ENCODE data around the gene PPP4R4.

The PPP4R4 gene

DNA sequence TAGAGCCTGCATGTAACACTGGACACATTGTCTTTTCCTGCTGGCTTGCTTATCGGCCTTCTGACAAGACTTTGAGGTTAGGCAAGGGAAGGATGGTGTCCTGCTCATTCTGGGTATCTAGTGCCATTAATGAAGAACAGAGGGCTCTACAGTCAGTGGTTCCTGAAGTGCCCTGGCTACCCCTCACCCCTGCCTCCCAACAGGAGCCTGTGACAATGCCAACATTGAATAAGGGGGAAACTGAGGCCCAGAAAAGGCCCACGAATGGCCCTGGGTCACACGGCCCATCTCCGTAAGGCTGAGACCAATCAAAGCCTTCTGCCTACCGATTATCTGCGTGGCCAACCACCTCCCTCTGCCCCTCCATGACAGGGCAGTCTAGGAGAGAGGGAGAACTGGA is 46.8 kb upstream of the PPP4R4 start:
- DNase-seq: no peak
- no peak overlapping the region for H3K27ac ChIP-seq (ENCODE audit: insufficient read depth in 1 of 2, low read depth in 1 of 2, low read length in 2 of 2, poor library complexity in 1 of 2, severe bottlenecking in 2 of 2)
- H3K4me3 ChIP-seq (ENCODE audit: control insufficient read depth in 1 of 7, extremely low read depth in 1 of 7, insufficient read depth in 4 of 7, low read depth in 2 of 7, low read length in 6 of 7): no peak overlapping the region
- H3K36me3 ChIP-seq (ENCODE audit: control insufficient read depth in 4 of 4, insufficient read depth in 4 of 4, low read length in 3 of 4): peaks cover 0 to 2% (median 0%) of the 10 kb centered on the region in 4 experiments
- whole genome bisulfite sequencing (ENCODE audit: insufficient coverage): 99% methylated on average over 6 of the region's 6 CpGs
- H3K27me3 ChIP-seq (replicated peaks in 2 of 5; ENCODE audit: control insufficient read depth in 4 of 5, insufficient read depth in 5 of 5, low read length in 4 of 5): peaks cover 0 to 6% (median 0%) of the 10 kb centered on the region in 5 experiments
- ChIA-PET CTCF (interaction anchor here (0.8 to 2.8 kb wide), 4 partner anchors 9 to 358 kb away, joined by 3 to 16 read pairs (median 4); no protein-coding TSS in a partner anchor), POLR2A (no interaction called here)
- H3K9me3 ChIP-seq (ENCODE audit: control extremely low read depth in 1 of 5, control insufficient read depth in 4 of 5, insufficient read depth in 2 of 5, low read depth in 1 of 5, low read length in 4 of 5): no peaks in the 10 kb centered on the region
- peaks cover 0 to 16% (median 14%) of the 10 kb centered on the region in 4 experiments for H3K4me1 ChIP-seq (ENCODE audit: control extremely low read depth in 1 of 4, control insufficient read depth in 4 of 4, insufficient read depth in 4 of 4, low read length in 3 of 4)

DNA sequence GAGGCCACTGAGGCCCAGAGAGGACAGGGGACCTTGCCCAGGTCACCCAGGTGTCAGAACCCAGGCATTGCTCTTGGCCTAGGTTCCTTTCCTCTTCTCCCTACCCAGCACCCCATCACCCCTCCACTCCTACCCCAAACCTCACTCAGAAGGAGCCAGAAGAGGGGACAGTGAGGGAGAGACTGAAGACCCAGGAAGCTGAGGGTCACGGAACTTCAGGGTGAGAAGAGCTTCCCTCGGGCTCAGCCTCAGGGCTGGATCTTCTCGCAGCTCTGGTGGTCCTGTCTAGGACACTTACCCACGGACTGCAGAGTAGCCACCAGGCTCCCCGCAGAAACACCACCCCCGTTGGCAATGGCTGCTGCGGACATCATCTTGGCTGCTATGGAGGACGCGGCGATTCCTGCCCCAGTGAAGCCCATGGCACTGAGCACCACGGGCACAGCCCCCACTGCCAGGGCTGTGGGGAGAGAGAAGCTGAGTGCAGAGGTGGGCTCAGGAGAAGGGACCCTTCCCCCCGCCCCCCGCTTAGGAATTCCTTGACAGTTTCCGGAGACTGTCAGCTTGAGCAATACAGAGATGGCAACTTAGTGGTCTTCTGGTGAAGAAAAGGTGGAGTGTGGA is 45.8 kb upstream of the PPP4R4 start:
- Histone ChIP-seq H3K4me1 (ENCODE audit: control extremely low read depth in 1 of 4, control insufficient read depth in 4 of 4, insufficient read depth in 4 of 4, low read length in 3 of 4) (peaks cover 0 to 16% (median 14%) of the 10 kb centered on the region in 4 experiments), H3K4me3 (ENCODE audit: control insufficient read depth in 1 of 7, extremely low read depth in 1 of 7, insufficient read depth in 4 of 7, low read depth in 2 of 7, low read length in 6 of 7) (peak overlapping the region in 1 of 7 experiments; percentile 82), H3K27ac (ENCODE audit: insufficient read depth in 1 of 2, low read depth in 1 of 2, low read length in 2 of 2, poor library complexity in 1 of 2, severe bottlenecking in 2 of 2) (no peak overlapping the region), H3K27me3 (replicated peaks in 2 of 5; ENCODE audit: control insufficient read depth in 4 of 5, insufficient read depth in 5 of 5, low read length in 4 of 5) (peaks cover 0 to 6% (median 0%) of the 10 kb centered on the region in 5 experiments), H3K36me3 (ENCODE audit: control insufficient read depth in 4 of 4, insufficient read depth in 4 of 4, low read length in 3 of 4) (peaks cover 0 to 2% (median 0%) of the 10 kb centered on the region in 4 experiments), H3K9me3 (ENCODE audit: control extremely low read depth in 1 of 5, control insufficient read depth in 4 of 5, insufficient read depth in 2 of 5, low read depth in 1 of 5, low read length in 4 of 5) (no peaks in the 10 kb centered on the region)
- ChIA-PET POLR2A (no interaction called here), CTCF (interaction anchor here (0.8 to 2.8 kb wide), 9 partner anchors 10 to 358 kb away, joined by 3 to 16 read pairs (median 4); no protein-coding TSS in a partner anchor)
- DNase-seq: no peak
- 98% methylated on average over 14 of the region's 14 CpGs for WGBS (ENCODE audit: insufficient coverage)

DNA sequence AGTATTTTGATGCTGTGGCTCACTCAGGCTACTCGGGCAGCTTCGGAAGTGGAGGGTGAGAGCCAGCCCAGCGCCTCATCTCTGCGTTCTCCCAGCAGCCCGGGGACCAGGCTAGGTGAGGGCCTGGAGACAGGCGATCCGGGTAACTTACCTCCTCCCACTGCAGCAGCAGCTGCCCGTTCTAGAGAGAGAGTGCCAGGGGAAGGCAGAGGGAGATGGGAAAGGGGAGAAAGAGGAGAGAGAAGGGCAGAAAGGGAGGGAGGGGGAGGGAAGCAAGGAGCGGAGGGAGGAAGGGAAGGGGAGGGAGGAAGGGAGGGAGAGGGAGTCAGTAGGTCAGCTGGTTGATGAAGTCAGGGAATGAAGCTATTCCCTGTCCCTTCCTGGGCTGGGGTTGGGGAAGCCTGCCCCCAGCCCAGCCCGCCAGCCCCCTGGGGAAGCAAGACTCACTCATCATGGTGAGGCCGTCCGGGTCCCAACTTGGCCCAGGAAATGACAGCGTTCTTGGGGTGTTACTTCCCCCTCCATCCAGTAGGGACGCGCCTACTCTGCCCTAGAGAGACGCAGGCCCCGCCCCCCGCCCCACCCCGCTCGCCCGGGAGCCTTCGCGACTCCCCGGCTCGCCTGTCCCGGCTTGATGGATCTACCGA is 44.9 kb upstream of the PPP4R4 start, which contains the start of gene IFI27L2:
TSS of gene IFI27L2 (minus strand) at position 494 of the 647 bp plus-strand sequence. CDS start at position 454, 40 bp downstream.
- 3% methylated on average over 13 of the region's 27 CpGs for WGBS (ENCODE audit: insufficient coverage)
- H3K27ac ChIP-seq (ENCODE audit: insufficient read depth in 1 of 2, low read depth in 1 of 2, low read length in 2 of 2, poor library complexity in 1 of 2, severe bottlenecking in 2 of 2): peak within 1 kb of the TSS in 1 of 2 experiments; percentile 25
- H3K4me1 ChIP-seq (ENCODE audit: control extremely low read depth in 1 of 4, control insufficient read depth in 4 of 4, insufficient read depth in 4 of 4, low read length in 3 of 4): peaks cover 0 to 16% (median 14%) of the 10 kb centered on the region in 4 experiments

DNA sequence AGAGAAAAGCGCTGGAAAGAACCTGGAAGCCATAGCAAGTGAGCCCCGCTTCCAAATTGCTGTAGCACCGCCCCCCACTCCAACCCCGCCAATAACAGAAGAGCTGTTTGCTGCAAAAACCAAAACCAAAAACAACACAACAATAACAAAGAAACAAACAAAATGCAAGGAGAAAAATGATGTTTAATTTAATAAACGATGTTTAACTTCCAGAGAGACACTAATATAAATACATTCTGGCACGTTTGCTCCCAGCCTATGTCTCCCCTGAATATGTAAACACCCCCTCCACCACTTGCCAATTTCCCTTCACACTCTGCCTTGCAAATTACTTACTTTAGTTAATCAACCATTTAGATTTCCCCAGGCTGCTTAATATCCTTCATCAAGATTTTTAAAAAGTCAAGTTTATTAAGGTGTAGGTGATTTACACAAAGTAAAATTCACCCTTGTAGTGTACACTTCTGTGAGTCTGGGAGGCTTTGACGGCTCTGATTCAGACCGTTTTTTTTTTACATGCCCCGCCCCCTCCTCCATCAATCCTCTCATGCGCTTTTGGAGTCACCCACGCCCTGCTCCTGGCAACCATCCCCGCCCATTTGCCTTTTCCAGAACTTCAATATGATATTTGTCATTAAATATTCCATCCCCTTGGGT is 44.2 kb upstream of the PPP4R4 start:
- peaks cover 0 to 6% (median 0%) of the 10 kb centered on the region in 5 experiments for H3K27me3 ChIP-seq (replicated peaks in 2 of 5; ENCODE audit: control insufficient read depth in 4 of 5, insufficient read depth in 5 of 5, low read length in 4 of 5)
- DNase-seq: peak; percentile 47 to 62 (median 61)

More for the DNA sequence above, 44.9 kb upstream of the PPP4R4 start, which contains the start of gene IFI27L2:
- ChIA-PET CTCF (interaction anchor here (0.8 to 2.8 kb wide), 7 partner anchors 9 to 357 kb away, joined by 3 to 16 read pairs (median 4); no protein-coding TSS in a partner anchor), POLR2A (no interaction called here)
- Histone ChIP-seq H3K36me3 (ENCODE audit: control insufficient read depth in 4 of 4, insufficient read depth in 4 of 4, low read length in 3 of 4) (peaks cover 0 to 2% (median 0%) of the 10 kb centered on the region in 4 experiments), H3K9me3 (ENCODE audit: control extremely low read depth in 1 of 5, control insufficient read depth in 4 of 5, insufficient read depth in 2 of 5, low read depth in 1 of 5, low read length in 4 of 5) (no peaks in the 10 kb centered on the region), H3K27me3 (replicated peaks in 2 of 5; ENCODE audit: control insufficient read depth in 4 of 5, insufficient read depth in 5 of 5, low read length in 4 of 5) (peaks cover 0 to 6% (median 0%) of the 10 kb centered on the region in 5 experiments), H3K4me3 (ENCODE audit: control insufficient read depth in 1 of 7, extremely low read depth in 1 of 7, insufficient read depth in 4 of 7, low read depth in 2 of 7, low read length in 6 of 7) (peak within 1 kb of the TSS; percentile 9 to 87 (median 64))
- peak; percentile 61 to 78 (median 72) for DNase-seq

DNA sequence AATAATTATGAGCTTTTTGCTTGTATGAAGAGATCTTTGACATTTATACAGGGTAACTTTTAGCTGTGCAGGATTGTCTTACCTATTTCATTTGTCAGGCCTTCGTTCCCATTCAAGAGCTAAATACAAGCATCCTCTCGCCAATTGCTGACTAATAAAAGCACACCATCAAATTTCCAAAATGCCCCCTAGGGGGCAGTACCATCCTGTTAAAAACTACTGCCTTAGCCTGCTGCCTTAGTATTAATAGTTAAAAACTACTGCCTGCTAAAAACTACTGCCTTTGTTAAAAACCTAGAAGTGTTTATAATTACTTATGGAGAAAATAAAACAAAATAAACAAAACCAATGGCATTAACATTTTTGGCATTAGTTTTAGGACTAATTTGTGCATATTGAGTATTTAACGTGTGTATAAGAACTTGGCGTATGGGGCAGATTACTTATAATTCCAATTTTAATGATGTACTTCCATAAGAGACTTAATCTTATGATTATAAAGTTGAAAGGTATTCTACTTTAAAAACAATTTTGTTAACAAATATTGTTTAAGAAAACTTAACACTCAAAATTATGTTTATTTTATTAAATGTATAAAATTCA is 41.7 kb upstream of the PPP4R4 start:
- DNase-seq: peak; percentile 79 to 90 (median 83)
- H3K27me3 ChIP-seq (replicated peaks in 2 of 5; ENCODE audit: control insufficient read depth in 4 of 5, insufficient read depth in 5 of 5, low read length in 4 of 5): peaks cover 0 to 6% (median 0%) of the 10 kb centered on the region in 5 experiments
- WGBS (ENCODE audit: insufficient coverage): 0% methylated on average over 1 of the region's 4 CpGs
- peaks cover 0 to 16% (median 14%) of the 10 kb centered on the region in 4 experiments for H3K4me1 ChIP-seq (ENCODE audit: control extremely low read depth in 1 of 4, control insufficient read depth in 4 of 4, insufficient read depth in 4 of 4, low read length in 3 of 4)
- ChIA-PET POLR2A (interaction anchor here (0.6 kb wide), 1 partner anchor 74 kb away, joined by 4 read pairs; no protein-coding TSS in a partner anchor), CTCF (interaction anchor here (0.7 to 3.7 kb wide), 22 partner anchors 10 to 416 kb away, joined by 3 to 41 read pairs (median 4); partner anchors contain the start of gene IFI27)
- peaks cover 0 to 7% (median 3%) of the 10 kb centered on the region in 5 experiments for H3K9me3 ChIP-seq (ENCODE audit: control extremely low read depth in 1 of 5, control insufficient read depth in 4 of 5, insufficient read depth in 2 of 5, low read depth in 1 of 5, low read length in 4 of 5)
- no peak overlapping the region for H3K27ac ChIP-seq (ENCODE audit: insufficient read depth in 1 of 2, low read depth in 1 of 2, low read length in 2 of 2, poor library complexity in 1 of 2, severe bottlenecking in 2 of 2)
- no peak overlapping the region for H3K4me3 ChIP-seq (ENCODE audit: control insufficient read depth in 1 of 7, extremely low read depth in 1 of 7, insufficient read depth in 4 of 7, low read depth in 2 of 7, low read length in 6 of 7)
- no peaks in the 10 kb centered on the region for H3K36me3 ChIP-seq (ENCODE audit: control insufficient read depth in 4 of 4, insufficient read depth in 4 of 4, low read length in 3 of 4)

More for the DNA sequence above, 44.2 kb upstream of the PPP4R4 start:
- Histone ChIP-seq H3K4me1 (ENCODE audit: control extremely low read depth in 1 of 4, control insufficient read depth in 4 of 4, insufficient read depth in 4 of 4, low read length in 3 of 4) (peaks cover 0 to 16% (median 14%) of the 10 kb centered on the region in 4 experiments), H3K9me3 (ENCODE audit: control extremely low read depth in 1 of 5, control insufficient read depth in 4 of 5, insufficient read depth in 2 of 5, low read depth in 1 of 5, low read length in 4 of 5) (no peaks in the 10 kb centered on the region), H3K4me3 (ENCODE audit: control insufficient read depth in 1 of 7, extremely low read depth in 1 of 7, insufficient read depth in 4 of 7, low read depth in 2 of 7, low read length in 6 of 7) (peak overlapping the region in 6 of 7 experiments; percentile 40 to 87 (median 68)), H3K36me3 (ENCODE audit: control insufficient read depth in 4 of 4, insufficient read depth in 4 of 4, low read length in 3 of 4) (peaks cover 0 to 2% (median 0%) of the 10 kb centered on the region in 4 experiments), H3K27ac (ENCODE audit: insufficient read depth in 1 of 2, low read depth in 1 of 2, low read length in 2 of 2, poor library complexity in 1 of 2, severe bottlenecking in 2 of 2) (no peak overlapping the region)
- ChIA-PET CTCF (interaction anchor here (1.1 to 3.7 kb wide), 8 partner anchors 8 to 95 kb away, joined by 3 to 41 read pairs (median 8); no protein-coding TSS in a partner anchor), POLR2A (no interaction called here)
- 0% methylated on average over 4 of the region's 12 CpGs for WGBS (ENCODE audit: insufficient coverage)

DNA sequence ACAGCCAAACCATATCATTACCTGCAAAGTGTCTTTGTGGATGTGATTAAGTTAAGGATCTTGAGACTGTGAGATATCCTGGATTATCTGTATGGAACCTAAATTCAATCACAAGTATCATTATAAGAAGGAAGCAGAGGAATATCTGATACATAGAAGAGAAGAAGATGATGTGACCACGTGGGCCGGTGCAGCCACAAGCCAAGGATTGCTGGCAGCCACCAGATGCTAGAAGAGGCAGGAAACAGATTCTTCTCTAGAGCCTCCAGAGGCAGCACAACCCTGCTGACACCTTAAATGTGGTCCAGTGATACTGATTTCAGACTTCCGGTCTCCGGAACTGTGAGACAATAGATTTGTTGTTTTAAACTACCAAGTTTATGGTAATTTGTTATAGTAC is 38.6 kb upstream of the PPP4R4 start:
- no peak for DNase-seq
- ChIA-PET CTCF (interaction anchor here (0.6 to 4.7 kb wide), 3 partner anchors 24 to 98 kb away, joined by 3 to 50 read pairs (median 33); no protein-coding TSS in a partner anchor), POLR2A (no interaction called here)
- Histone ChIP-seq H3K27ac (ENCODE audit: insufficient read depth in 1 of 2, low read depth in 1 of 2, low read length in 2 of 2, poor library complexity in 1 of 2, severe bottlenecking in 2 of 2) (no peak overlapping the region), H3K36me3 (ENCODE audit: control insufficient read depth in 4 of 4, insufficient read depth in 4 of 4, low read length in 3 of 4) (no peaks in the 10 kb centered on the region), H3K9me3 (ENCODE audit: control extremely low read depth in 1 of 5, control insufficient read depth in 4 of 5, insufficient read depth in 2 of 5, low read depth in 1 of 5, low read length in 4 of 5) (peaks cover 0 to 7% (median 3%) of the 10 kb centered on the region in 5 experiments), H3K4me3 (ENCODE audit: control insufficient read depth in 1 of 7, extremely low read depth in 1 of 7, insufficient read depth in 4 of 7, low read depth in 2 of 7, low read length in 6 of 7) (no peak overlapping the region), H3K4me1 (ENCODE audit: control extremely low read depth in 1 of 4, control insufficient read depth in 4 of 4, insufficient read depth in 4 of 4, low read length in 3 of 4) (peaks cover 0 to under 1% (median 0%) of the 10 kb centered on the region in 4 experiments), H3K27me3 (replicated peaks in 2 of 5; ENCODE audit: control insufficient read depth in 4 of 5, insufficient read depth in 5 of 5, low read length in 4 of 5) (peaks cover 0 to 6% (median 0%) of the 10 kb centered on the region in 5 experiments)
- WGBS (ENCODE audit: insufficient coverage): 81% methylated on average over 2 of the region's 4 CpGs

All from common myeloid progenitor, CD34-positive (primary cell).